HepG2 (cell line): ENCODE measurements around the gene NDUFS1. TPM values are rescaled to one million over a fixed set of nuclear protein-coding genes. Genes with fewer than 3 reads are reported as not detected.

ENCODE experiments used
- ADNP ChIP-seq: sonication (generic); formaldehyde crosslinking; IDR thresholded peaks from 2 replicates; pipeline ENCODE4 v1.4.0; 2020; ENCODE audit warnings: missing genetic modification reagents
- ARNTL ChIP-seq: sonication (generic); formaldehyde crosslinking; IDR thresholded peaks from 2 replicates; pipeline ENCODE4 v1.4.0; 2020; ENCODE audit warnings: mild to moderate bottlenecking, missing genetic modification reagents
- ATF7-NPFF ChIP-seq: sonication (generic); formaldehyde crosslinking; IDR thresholded peaks from 2 replicates; pipeline ENCODE4 v1.8.1; 2023; ENCODE audit warnings: mild to moderate bottlenecking, low read depth, missing genetic modification reagents, moderate library complexity
- CCAR2 ChIP-seq: fragments of 200-400 bp; formaldehyde crosslinking; optimal IDR thresholded peaks from 2 replicates; pipeline ENCODE3; 2018; ENCODE audit warnings: low read depth, mild to moderate bottlenecking, low read length, moderate library complexity
- CREB3 ChIP-seq: sonication (generic); formaldehyde crosslinking; IDR thresholded peaks from 2 replicates; pipeline ENCODE4 v1.5.0; 2020; ENCODE audit warnings: missing genetic modification reagents
- DDIT3 ChIP-seq: sonication (generic); formaldehyde crosslinking; IDR thresholded peaks from 2 replicates; pipeline ENCODE4 v1.4.0; 2020; ENCODE audit warnings: mild to moderate bottlenecking, missing genetic modification reagents
- FOXC1 ChIP-seq: sonication (generic); formaldehyde crosslinking; IDR thresholded peaks from 2 replicates; pipeline ENCODE4 v1.8.0; 2022; ENCODE audit warnings: mild to moderate bottlenecking, missing genetic modification reagents, borderline replicate concordance
- GPN1 ChIP-seq: sonication (generic); formaldehyde crosslinking; IDR thresholded peaks from 2 replicates; pipeline ENCODE4 v1.5.1; 2020; ENCODE audit warnings: missing genetic modification reagents, borderline replicate concordance
- HMGA1 ChIP-seq: sonication (generic); formaldehyde crosslinking; conservative IDR thresholded peaks from 2 replicates; pipeline ENCODE4 v1.4.0; 2020; ENCODE audit warnings: missing genetic modification reagents
- MAF1 ChIP-seq: sonication (generic); formaldehyde crosslinking; IDR thresholded peaks from 2 replicates; pipeline ENCODE4 v1.5.0; 2020; ENCODE audit warnings: missing genetic modification reagents, borderline replicate concordance
- MED13 ChIP-seq: sonication (generic); formaldehyde crosslinking; IDR thresholded peaks from 2 replicates; pipeline ENCODE4 v1.5.0; 2020; ENCODE audit warnings: missing genetic modification reagents
- MZF1 ChIP-seq: sonication (generic); formaldehyde crosslinking; IDR thresholded peaks from 2 replicates; pipeline ENCODE4 v1.8.1; 2023; ENCODE audit warnings: mild to moderate bottlenecking, missing genetic modification reagents, borderline replicate concordance
- NFE2L2 ChIP-seq: fragments of 150-350 bp; IDR thresholded peaks from 2 replicates; pipeline ENCODE4 v1.6.1; 2014; ENCODE audit warnings: low read length
- PAF1 ChIP-seq: IDR thresholded peaks from 2 replicates; pipeline ENCODE4 v1.6.1; 2016; ENCODE audit warnings: missing genetic modification reagents, missing compliant biosample characterization
- SAFB2 ChIP-seq: sonication (generic); formaldehyde crosslinking; IDR thresholded peaks from 2 replicates; pipeline ENCODE4 v1.5.1; 2020; ENCODE audit warnings: missing genetic modification reagents, low read depth, mild to moderate bottlenecking, borderline replicate concordance
- SKI ChIP-seq: fragments of 450-650 bp; IDR thresholded peaks from one replicate; pipeline ENCODE4 v1.6.1; 2018; ENCODE audit warnings: mild to moderate bottlenecking; ENCODE audit not compliant: partially characterized antibody
- SRSF1 ChIP-seq: fragments of 200-400 bp; formaldehyde crosslinking; optimal IDR thresholded peaks from 2 replicates; pipeline ENCODE3; 2017; ENCODE audit warnings: mild to moderate bottlenecking, low read depth, low read length, moderate library complexity
- SRY ChIP-seq: sonication (generic); formaldehyde crosslinking; IDR thresholded peaks from 2 replicates; pipeline ENCODE4 v1.8.0; 2022; ENCODE audit warnings: mild to moderate bottlenecking, missing genetic modification reagents
- TP53 ChIP-seq: sonication (generic); formaldehyde crosslinking; conservative IDR thresholded peaks from 2 replicates; pipeline ENCODE4 v1.4.0; 2020; ENCODE audit warnings: missing genetic modification reagents
- ZBTB43 ChIP-seq: sonication (generic); formaldehyde crosslinking; conservative IDR thresholded peaks from 2 replicates; pipeline ENCODE4 v1.4.0; 2020; ENCODE audit warnings: missing genetic modification reagents
- ZC3H13 ChIP-seq: sonication (generic); formaldehyde crosslinking; IDR thresholded peaks from 2 replicates; pipeline ENCODE4 v1.8.1; 2023; ENCODE audit warnings: mild to moderate bottlenecking, missing genetic modification reagents, moderate library complexity
- ZFX ChIP-seq: sonication (generic); formaldehyde crosslinking; IDR thresholded peaks from 2 replicates; pipeline ENCODE4 v1.4.0; 2020; ENCODE audit warnings: mild to moderate bottlenecking, low read depth, missing genetic modification reagents, moderate library complexity
- ZKSCAN1 ChIP-seq: fragments of 150-350 bp; IDR thresholded peaks from 2 replicates; pipeline ENCODE4 v1.6.1; 2014; ENCODE audit warnings: low read length
- ZNF430 ChIP-seq: sonication (generic); formaldehyde crosslinking; IDR thresholded peaks from 2 replicates; pipeline ENCODE4 v1.9.0; 2021; ENCODE audit warnings: mild to moderate bottlenecking, missing genetic modification reagents
- ZNF878 ChIP-seq: sonication (generic); formaldehyde crosslinking; IDR thresholded peaks from 2 replicates; pipeline ENCODE4 v1.8.1; 2023; ENCODE audit warnings: mild to moderate bottlenecking, missing genetic modification reagents, moderate library complexity
- ZNF891 ChIP-seq: sonication (generic); formaldehyde crosslinking; IDR thresholded peaks from 2 replicates; pipeline ENCODE4 v1.5.0; 2020; ENCODE audit warnings: mild to moderate bottlenecking, missing genetic modification reagents
- ZSCAN12 ChIP-seq: sonication (generic); formaldehyde crosslinking; IDR thresholded peaks from 2 replicates; pipeline ENCODE4 v1.9.0; 2021; ENCODE audit warnings: mild to moderate bottlenecking, missing genetic modification reagents
- polyA plus RNA-seq, 8 experiments: library from polyadenylated mRNA; depleted of rRNA in 3 of 8; stranded (reverse) in 7 of 8; unstranded in 1 of 8; fragments of >200 nt; fragmentation: Illumina TruSeq in 4 of 8; extraction: Trizol in 4 of 8; gene quantifications; 2 replicates each; pipeline versions ENCODE4 v1.2.1 to v1.2.3, GENCODE V29; 2011 to 2016; ENCODE audit warnings: low read depth in 4 of 8, missing spikeins in 1 of 8, mixed read lengths in 1 of 8; ENCODE audit not compliant: insufficient read depth in 1 of 8
- total RNA-seq, 5 experiments: library from RNA; depleted of rRNA; stranded (reverse); fragments of >200 nt; fragmentation: Illumina TruSeq; extraction: Trizol; gene quantifications; 2 replicates each; pipeline ENCODE4 v1.2.3, GENCODE V29; 2016; ENCODE audit warnings: low read depth in 1 of 5
- TF ChIP-seq, protein P1 (sequence below): sonication (generic); IDR thresholded peaks from 2 replicates; pipeline ENCODE4 v1.6.1; 2016; ENCODE audit warnings: low read depth, borderline replicate concordance

NDUFS1 gene
- total and polyA plus RNA-seq, 2 of the 13 experiments (the other 11 are each of a cell fraction or from before 2014, with no cell fraction given): 139 to 242 TPM

GRCh38 chr2:206159346-206160124, at the start of gene NDUFS1, which contains the start of gene EEF1B2 (continued):
- TF ChIP-seq CREB3 (CRISPR knock-in tag) (peak; percentile 67), ZNF430 (peak; percentile 83), MZF1 (0 out of 2 replicates have a peak, but pooled peaks have one; percentile 52), ADNP (CRISPR knock-in tag) (no peak), ZBTB43 (CRISPR knock-in tag) (peak; percentile 45; the same call in 1 of the 2 replicates), ZC3H13 (CRISPR knock-in tag) (peak; percentile 54; the same call in 1 of the 2 replicates), SRY (CRISPR knock-in tag) (no peak; the same call in 1 of the 2 replicates), SKI (peak; percentile 11), ARNTL (peak; percentile 61; the same call in 1 of the 2 replicates), MAF1 (CRISPR knock-in tag) (peak; percentile 40; the same call in 1 of the 2 replicates), ZNF878 (0 out of 2 replicates have a peak, but pooled peaks have one; percentile 76), ZSCAN12 (CRISPR knock-in tag) (no peak; the same call in 1 of the 2 replicates), ATF7-NPFF (CRISPR knock-in tag) (peak; percentile 53), ZFX (CRISPR knock-in tag) (peak; percentile 90), CCAR2 (peak; percentile 86), GPN1 (0 out of 2 replicates have a peak, but pooled peaks have one; percentile 89), SAFB2 (no peak; the same call in 1 of the 2 replicates), ZKSCAN1 (no peak), TP53 (CRISPR knock-in tag) (peak; percentile 85; the same call in 1 of the 2 replicates), SRSF1 (peak; percentile 41), PAF1 (no peak), NFE2L2 (no peak), FOXC1 (CRISPR knock-in tag) (peak; percentile 58; the same call in 1 of the 2 replicates), DDIT3 (CRISPR knock-in tag) (no peak), MED13 (CRISPR knock-in tag) (peak; percentile 4; the same call in 1 of the 2 replicates), ZNF891 (CRISPR knock-in tag) (no peak), HMGA1 (CRISPR knock-in tag) (no peak)
- TF ChIP-seq, protein P1, sequence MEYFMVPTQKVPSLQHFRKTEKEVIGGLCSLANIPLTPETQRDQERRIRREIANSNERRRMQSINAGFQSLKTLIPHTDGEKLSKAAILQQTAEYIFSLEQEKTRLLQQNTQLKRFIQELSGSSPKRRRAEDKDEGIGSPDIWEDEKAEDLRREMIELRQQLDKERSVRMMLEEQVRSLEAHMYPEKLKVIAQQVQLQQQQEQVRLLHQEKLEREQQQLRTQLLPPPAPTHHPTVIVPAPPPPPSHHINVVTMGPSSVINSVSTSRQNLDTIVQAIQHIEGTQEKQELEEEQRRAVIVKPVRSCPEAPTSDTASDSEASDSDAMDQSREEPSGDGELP: peak; percentile 82
